Thymus (tissue), 11 donors: ENCODE measurements around the gene ATAD3B. TPM values are rescaled to one million over a fixed set of nuclear protein-coding genes. Genes with fewer than 3 reads are reported as not detected.
"Not testable (repeated sequence)": the region's sequence is repeated elsewhere in the genome, so short reads cannot be mapped to it uniquely, and the experiment has no call there.

Experiments used
- DNase-seq, 9 donors: peaks; one replicate each; pipeline ENCODE4 v3.0.0-alpha.2; 2013; ENCODE audit warnings: low spot score in 9 of 9, low read depth in 6 of 9, missing footprints in 1 of 9
- H3K27ac ChIP-seq, 2 donors: one replicate each; pipeline ENCODE4 v1.5.1; 2013; ENCODE audit warnings: control low read depth in 1 of 2, low read depth in 1 of 2, low read length in 1 of 2, mild to moderate bottlenecking in 1 of 2, moderate library complexity in 1 of 2
- H3K27me3 ChIP-seq, 2 donors: one replicate each; pipeline ENCODE4 v1.5.1; 2013; ENCODE audit warnings: low read length in 1 of 2; ENCODE audit not compliant: control insufficient read depth in 2 of 2, insufficient read depth in 1 of 2
- H3K36me3 ChIP-seq, 2 donors: one replicate each; pipeline ENCODE4 v1.5.1; 2013; ENCODE audit warnings: low read length in 1 of 2, mild to moderate bottlenecking in 1 of 2, moderate library complexity in 1 of 2; ENCODE audit not compliant: control insufficient read depth in 2 of 2, insufficient read depth in 2 of 2
- H3K4me1 ChIP-seq, 2 donors: one replicate each; pipeline ENCODE4 v1.5.1; 2013; ENCODE audit warnings: low read length in 2 of 2; ENCODE audit not compliant: control insufficient read depth in 2 of 2, insufficient read depth in 2 of 2
- H3K4me3 ChIP-seq, 2 donors: one replicate each; pipeline ENCODE4 v1.5.1; 2013; ENCODE audit warnings: low read length in 2 of 2, control low read depth in 1 of 2, mild to moderate bottlenecking in 1 of 2
- H3K9me3 ChIP-seq, 2 donors: one replicate each; pipeline ENCODE4 v1.5.1; 2013; ENCODE audit warnings: low read length in 1 of 2, mild to moderate bottlenecking in 1 of 2; ENCODE audit not compliant: control insufficient read depth in 2 of 2, insufficient read depth in 1 of 2
- WGBS: extraction: QIAGEN DNeasy Blood & Tissue Kit; methylation state at CpG from one replicate; pipeline ENCODE4 v1.1.7; 2013; 5-methylcytosine and 5-hydroxymethylcytosine counted together
- polyA plus RNA-seq: library from polyadenylated mRNA; stranded (reverse); fragments of 200-250 nt; gene quantifications from one replicate; pipeline ENCODE4 v1.2.3, GENCODE V29; 2013
- total RNA-seq: library from RNA; stranded (reverse); fragments of 120-200 nt; gene quantifications from one replicate; pipeline ENCODE4 v1.2.4, GENCODE V29; 2013
- donor health status: healthy.

Gene ATAD3B
- total and polyA plus RNA-seq, 2 donors, result 14.9 to 58.9 TPM

GRCh38 chr1:1494311-1494710 lies 22.7 kb downstream of the ATAD3B start:
- not testable (repeated sequence) for H3K4me3 ChIP-seq, H3K4me1 ChIP-seq, H3K9me3 ChIP-seq, H3K27ac ChIP-seq, H3K27me3 ChIP-seq, DNase-seq
- WGBS, result over 99% methylated on average over 22 of the region's 22 CpGs
- peaks cover 19 to 51% of the 10 kb centered on the region in 2 donors for H3K36me3 ChIP-seq

DNA sequence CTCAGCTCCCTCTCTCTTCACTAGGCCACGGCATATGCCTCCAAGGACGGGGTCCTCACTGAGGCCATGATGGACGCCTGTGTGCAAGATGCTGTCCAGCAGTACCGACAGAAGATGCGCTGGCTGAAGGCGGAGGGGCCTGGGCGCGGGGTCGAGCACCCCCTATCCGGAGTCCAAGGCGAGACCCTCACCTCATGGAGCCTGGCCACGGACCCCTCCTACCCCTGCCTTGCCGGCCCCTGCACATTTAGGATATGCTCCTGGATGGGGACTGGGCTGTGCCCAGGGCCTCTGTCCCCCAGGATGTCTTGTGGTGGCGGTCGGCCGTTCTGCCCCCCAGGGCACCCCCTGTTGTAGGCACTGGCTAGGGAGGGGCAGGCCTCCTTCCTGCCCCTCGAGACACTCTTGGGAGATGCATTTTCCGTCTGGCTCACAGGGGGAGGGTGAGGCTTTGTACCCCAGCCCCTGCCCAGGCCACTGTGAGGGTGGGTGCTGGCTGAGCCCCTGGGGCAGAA lies 24.0 kb downstream of the ATAD3B start:
- not testable (repeated sequence) for H3K27me3 ChIP-seq, H3K4me1 ChIP-seq, H3K27ac ChIP-seq, DNase-seq, H3K9me3 ChIP-seq, H3K4me3 ChIP-seq
- H3K36me3 ChIP-seq, result peaks cover 16 to 40% of the 10 kb centered on the region in 2 donors
- WGBS, result 97% methylated on average over 18 of the region's 18 CpGs

- H3K27ac ChIP-seq, H3K9me3 ChIP-seq, H3K4me1 ChIP-seq, H3K36me3 ChIP-seq, H3K27me3 ChIP-seq, H3K4me3 ChIP-seq: not testable (repeated sequence)
- peak in 5 of 9 donors; percentile 20 to 66 (median 40) for DNase-seq
- 43% methylated on average over 16 of the region's 16 CpGs for WGBS
Observed at GRCh38 chr1:1504777-1505365, 33.3 kb downstream of the ATAD3B start.

- DNase-seq, H3K4me3 ChIP-seq: not testable (repeated sequence)
- WGBS, result 24% methylated on average over 16 of the region's 22 CpGs
Observed at GRCh38 chr1:1505366-1505798, 33.8 kb downstream of the ATAD3B start.

DNA sequence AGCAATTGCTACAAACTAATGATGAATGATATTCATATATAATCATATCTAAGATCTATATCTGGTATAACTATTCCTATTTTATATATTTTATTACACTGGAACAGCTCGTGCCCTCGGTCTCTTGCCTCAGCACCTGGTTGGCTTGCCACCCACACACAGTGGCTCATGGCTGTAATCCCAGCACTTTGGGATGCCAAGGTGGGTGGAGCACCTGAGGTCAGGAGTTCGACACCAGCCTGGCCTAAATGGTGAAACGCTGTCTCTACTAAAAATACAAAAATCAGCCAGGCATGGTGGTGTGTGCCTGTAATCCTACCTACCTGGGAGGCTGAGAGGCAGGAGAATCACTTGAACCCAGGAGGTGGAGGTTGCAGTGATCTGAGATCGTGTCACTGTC lies 34.2 kb downstream of the ATAD3B start:
- H3K27me3 ChIP-seq, DNase-seq, H3K4me1 ChIP-seq, H3K4me3 ChIP-seq, H3K36me3 ChIP-seq, H3K9me3 ChIP-seq, H3K27ac ChIP-seq: not testable (repeated sequence)
- 91% methylated on average over 5 of the region's 5 CpGs for WGBS

More at GRCh38 chr1:1505366-1505798, 33.8 kb downstream of the ATAD3B start:
- not testable (repeated sequence) for H3K4me1 ChIP-seq, H3K27ac ChIP-seq, H3K36me3 ChIP-seq, H3K9me3 ChIP-seq, H3K27me3 ChIP-seq

DNA sequence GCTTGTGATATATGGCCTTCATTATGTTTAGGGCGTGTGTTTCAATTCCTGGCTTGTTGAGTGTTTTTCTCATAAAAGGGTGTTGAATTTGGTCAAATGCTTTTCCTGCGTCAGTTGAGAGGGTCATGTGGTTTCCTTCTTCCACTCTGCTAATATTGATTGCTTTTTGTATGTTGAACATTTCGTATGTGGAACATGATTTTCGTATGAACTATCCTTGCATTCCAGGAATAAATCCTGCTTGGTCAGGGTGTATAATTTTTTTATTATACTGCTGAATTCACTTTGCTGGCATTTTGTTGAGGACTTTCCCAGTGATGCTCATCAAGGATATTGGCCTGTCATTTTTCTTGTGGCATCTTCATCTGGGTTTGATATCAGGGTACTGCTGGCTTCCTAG lies 35.7 kb downstream of the ATAD3B start:
- peaks cover 4 to 5% of the 10 kb centered on the region in 2 donors for H3K4me1 ChIP-seq
- H3K9me3 ChIP-seq, result no peaks in the 10 kb centered on the region
- no peaks in the 10 kb centered on the region for H3K27me3 ChIP-seq
- H3K4me3 ChIP-seq, result no peak overlapping the region
- H3K36me3 ChIP-seq, result no peaks in the 10 kb centered on the region
- 98% methylated on average over 4 of the region's 4 CpGs for WGBS
- no peak overlapping the region for H3K27ac ChIP-seq
- DNase-seq, result no peak

- H3K27ac ChIP-seq, H3K4me3 ChIP-seq, H3K27me3 ChIP-seq, H3K36me3 ChIP-seq, DNase-seq, H3K9me3 ChIP-seq, H3K4me1 ChIP-seq: not testable (repeated sequence)
- 93% methylated on average over 33 of the region's 34 CpGs for WGBS
Observed at GRCh38 chr1:1508775-1509464, 37.4 kb downstream of the ATAD3B start.

GRCh38 chr1:1509465-1509850 lies 37.9 kb downstream of the ATAD3B start:
- WGBS, result 90% methylated on average over 19 of the region's 21 CpGs
- DNase-seq, H3K4me3 ChIP-seq: not testable (repeated sequence)

GRCh38 chr1:1510912-1511532 lies 39.5 kb downstream of the ATAD3B start:
- peak overlapping the region; percentile 32 to 69 for H3K27ac ChIP-seq
- 16% methylated on average over 17 of the region's 17 CpGs for WGBS
- no peaks in the 10 kb centered on the region for H3K9me3 ChIP-seq
- no peaks in the 10 kb centered on the region for H3K27me3 ChIP-seq
- H3K36me3 ChIP-seq, result no peaks in the 10 kb centered on the region
- peak overlapping the region; percentile 69 to 73 for H3K4me3 ChIP-seq
- no peak for DNase-seq
- H3K4me1 ChIP-seq, result peaks cover 4 to 5% of the 10 kb centered on the region in 2 donors

More at GRCh38 chr1:1509465-1509850, 37.9 kb downstream of the ATAD3B start:
- not testable (repeated sequence) for H3K36me3 ChIP-seq, H3K4me1 ChIP-seq, H3K9me3 ChIP-seq, H3K27me3 ChIP-seq, H3K27ac ChIP-seq
